Stimulated activated naive CD4-positive, alpha-beta T cell treated with Interleukin-2 at 50 U/mL for 16 hours (primary cell): ENCODE measurements around the gene DCAF17.
"Not testable (repeated sequence)": the region's sequence is repeated elsewhere in the genome, so short reads cannot be mapped to it uniquely, and the experiment has no call there.

ENCODE experiments used
- DNase-seq: peaks from one replicate; lab custom pipeline; 2025; lab: John Stamatoyannopoulos, UW

Gene DCAF17

DNA sequence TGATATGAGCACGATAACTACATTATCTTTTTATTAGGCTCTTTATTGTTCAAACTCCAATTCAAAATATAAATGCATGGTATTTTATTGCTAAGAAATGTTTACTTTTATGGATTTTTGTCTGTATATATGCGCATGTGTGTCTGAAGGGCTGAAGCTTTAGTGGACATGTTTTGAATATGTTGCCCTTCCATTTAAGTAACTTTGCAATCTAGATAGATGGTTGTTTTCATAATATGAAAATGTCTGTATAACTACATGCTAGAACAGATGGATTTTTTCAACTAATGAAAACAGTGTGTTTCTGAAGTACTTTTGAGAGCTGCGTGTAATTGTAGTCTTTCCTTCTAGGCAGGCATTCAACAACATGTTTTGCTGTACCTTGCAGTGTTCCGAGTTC is 18.7 kb downstream of the DCAF17 start:
- no peak for DNase-seq

DNA sequence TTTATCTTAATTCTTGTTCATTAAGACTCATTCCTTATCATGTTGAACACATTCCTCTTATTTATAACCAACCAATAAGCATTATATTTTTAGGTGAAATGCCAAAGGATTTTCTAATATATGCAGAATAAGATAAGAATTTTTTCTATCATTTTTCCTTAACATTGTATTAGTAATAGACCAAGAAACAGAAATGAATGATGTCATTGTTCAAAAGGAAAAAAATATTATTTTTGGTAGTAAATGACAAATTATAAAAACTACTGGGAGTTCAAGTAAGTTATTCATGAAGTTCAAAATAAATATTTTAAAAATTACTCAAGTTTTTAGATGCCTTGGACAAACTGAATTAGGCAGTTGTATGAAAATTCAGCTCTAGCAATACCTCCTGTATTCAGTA is 25.5 kb downstream of the DCAF17 start:
- no peak for DNase-seq

GRCh38 chr2:171460537-171460936 is 26.5 kb downstream of the DCAF17 start:
- no peak for DNase-seq

GRCh38 chr2:171469176-171469575 is 35.1 kb downstream of the DCAF17 start:
- no peak for DNase-seq

DNA sequence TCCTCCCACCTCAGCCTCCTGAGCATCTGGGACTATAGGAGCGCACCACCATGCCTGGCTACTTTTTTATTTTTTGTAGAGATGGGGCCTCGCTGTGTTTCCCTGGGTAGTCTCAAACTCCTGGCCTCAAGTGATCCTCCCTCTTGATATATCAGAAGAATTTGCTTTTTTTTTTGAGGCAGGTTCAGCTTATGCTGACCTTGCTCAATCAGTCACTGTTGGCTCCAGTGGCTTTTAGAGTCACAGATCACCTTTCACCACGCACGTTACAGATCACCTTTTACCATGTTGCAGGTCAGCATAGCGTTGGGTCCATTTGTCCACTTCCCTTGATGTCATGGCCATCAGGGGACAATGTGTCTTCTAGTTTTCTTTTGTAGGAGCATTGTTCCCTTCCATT is 36.1 kb downstream of the DCAF17 start:
- DNase-seq, result no peak

GRCh38 chr2:171475979-171476378 is 42.0 kb downstream of the DCAF17 start:
- DNase-seq, result no peak

DNA sequence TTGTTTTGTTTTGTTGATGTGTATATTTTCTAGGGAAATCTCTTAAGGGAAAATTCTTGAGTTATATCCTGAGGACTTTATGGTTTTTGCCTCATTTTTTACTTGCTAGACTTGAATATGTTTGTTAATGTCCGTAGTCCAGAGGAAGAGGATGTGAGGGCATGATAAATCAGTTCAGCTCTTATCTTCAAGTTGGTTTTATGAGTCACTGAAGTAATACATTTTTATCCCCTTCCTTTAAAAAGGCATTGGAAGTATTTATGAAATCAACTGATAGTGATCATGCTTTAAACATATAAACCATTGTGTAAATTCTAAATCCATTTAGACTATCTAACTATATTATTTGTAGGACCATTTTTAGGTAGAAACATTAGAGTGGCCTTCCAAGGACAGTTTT is 44.3 kb downstream of the DCAF17 start:
- no peak for DNase-seq

DNA sequence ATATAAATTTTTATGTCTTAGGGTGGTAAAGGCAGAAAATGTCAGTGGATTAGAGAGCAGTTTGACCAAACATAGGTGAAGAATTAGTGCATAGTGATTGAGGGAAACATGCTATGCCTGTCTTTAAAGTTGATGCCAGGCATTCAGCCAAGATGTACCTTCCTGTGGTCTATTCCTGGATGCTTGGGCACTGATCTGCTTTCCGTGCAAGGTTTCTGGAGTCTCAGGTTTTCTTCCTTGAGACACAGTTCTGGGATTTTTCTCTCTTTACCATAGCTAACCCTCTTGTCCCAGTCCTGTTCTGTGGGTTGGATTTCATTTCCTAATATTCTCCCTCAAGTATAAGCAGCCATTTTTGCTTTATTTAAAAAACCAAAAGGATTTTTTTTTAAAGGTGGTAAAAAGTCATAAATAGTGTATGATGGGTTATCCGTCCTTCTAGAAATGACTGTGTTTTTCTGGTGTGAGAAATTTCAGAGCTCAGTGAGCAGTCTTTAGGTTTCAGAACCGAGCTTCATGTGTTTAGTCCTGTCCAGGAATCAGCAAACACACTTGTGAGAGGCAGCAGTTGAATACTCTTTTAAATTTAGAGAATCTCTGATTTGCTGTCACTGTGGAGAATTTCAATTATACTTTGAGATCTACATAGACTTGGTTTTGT is 45.3 kb downstream of the DCAF17 start:
- DNase-seq, result no peak

GRCh38 chr2:171480908-171481307 is 46.9 kb downstream of the DCAF17 start:
- DNase-seq, result no peak

GRCh38 chr2:171482308-171482707 is 48.3 kb downstream of the DCAF17 start:
- no peak for DNase-seq

DNA sequence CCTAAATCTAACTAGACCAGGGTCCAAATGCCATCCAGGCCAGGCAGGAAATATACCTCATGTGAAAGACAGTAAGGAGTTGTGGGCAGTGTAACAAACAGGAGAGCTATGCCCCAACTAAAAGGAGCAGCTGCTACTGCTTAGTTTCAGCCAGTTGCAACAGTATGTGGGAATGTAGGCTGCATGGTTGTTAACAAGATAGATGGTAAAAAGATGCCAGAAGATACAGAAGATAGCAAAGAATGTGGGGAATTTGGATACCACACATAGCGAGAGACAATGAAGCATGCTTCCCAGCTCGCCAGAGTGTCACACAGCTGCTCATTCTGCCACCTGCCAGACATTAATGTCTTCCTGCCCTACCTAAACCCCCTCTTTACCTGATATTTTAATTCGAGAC is 48.9 kb downstream of the DCAF17 start:
- DNase-seq, result no peak

DNA sequence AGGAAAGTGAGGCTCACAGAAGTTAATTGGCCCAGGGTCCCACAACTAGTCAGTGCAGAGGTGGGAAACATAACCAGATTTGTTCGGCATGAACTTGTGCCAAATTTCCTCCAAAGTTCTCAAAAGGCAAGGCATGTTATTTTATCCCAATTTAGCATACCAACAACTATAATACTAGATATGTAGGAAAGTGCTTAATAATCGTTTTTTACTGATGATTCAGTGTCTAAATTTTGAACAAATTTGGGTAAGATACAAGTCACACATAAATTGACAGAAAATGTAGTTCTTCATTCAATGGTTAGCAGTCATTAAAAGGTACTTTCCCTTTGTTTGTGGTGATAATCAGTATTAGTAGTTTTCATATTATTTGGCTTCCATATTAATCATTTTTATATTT is 49.8 kb downstream of the DCAF17 start:
- no peak for DNase-seq

DNA sequence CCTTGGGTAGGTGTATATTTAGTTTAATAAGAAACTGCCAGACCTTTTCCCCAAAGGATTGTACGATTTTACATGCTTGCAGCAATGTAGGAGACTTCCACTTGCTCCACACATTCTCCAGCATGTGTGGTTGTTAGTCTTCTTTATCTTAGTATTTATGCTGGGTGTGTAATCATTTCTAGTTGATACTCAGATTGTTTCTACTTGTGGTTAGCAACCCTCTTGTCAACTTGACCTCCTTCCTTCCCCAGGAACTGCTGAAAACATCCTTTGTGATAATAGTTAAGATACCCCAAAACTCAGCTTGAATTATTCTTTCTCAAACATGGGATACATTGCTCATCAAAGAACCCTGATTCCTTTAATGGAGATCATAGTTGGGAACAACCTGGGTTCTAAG is 51.1 kb downstream of the DCAF17 start:
- no peak for DNase-seq

DNA sequence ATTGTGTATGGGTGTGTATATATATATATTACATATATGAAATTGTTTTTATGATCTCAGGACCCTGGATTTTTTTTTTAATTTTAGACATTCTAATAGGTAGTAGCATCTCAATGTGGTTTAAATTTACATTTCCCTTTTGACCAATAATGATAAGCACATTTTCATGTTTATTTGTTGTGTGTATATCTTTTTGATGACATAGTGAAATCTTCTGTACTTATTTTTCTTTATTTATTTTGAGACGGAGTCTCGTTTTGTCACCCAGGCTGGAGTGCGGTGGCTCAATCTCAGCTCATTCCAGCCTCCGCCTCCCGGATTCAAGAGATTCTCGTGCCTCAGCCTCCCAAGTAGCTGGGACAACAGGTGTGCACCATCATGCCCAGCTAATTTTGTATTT is 53.2 kb downstream of the DCAF17 start:
- no peak for DNase-seq

DNA sequence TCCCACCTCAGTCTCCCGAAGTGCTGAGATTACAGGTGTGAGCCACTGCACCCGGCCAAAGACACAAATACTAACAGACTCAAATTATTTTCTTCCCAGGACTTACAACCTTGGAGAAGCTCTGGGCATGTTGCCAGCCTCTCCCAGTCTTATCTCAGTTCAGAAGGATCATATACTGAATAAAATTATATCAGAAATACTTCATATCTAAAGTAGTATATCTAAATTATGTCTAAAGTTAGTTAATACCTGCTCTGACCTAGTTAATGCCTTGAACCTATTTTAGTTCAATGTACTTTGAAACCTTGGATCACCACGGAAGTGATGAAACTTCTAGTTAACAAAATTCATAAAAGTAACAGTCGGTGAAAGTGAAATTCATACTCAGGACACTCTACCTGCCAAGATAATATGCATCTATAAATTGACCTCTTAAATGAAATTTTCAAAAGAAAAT is 53.8 kb downstream of the DCAF17 start:
- DNase-seq, result no peak

GRCh38 chr2:171490577-171490976 is 56.6 kb downstream of the DCAF17 start:
- no peak for DNase-seq

- no peak for DNase-seq
Measured at GRCh38 chr2:171491292-171491691, 57.3 kb downstream of the DCAF17 start.

GRCh38 chr2:171492664-171493063 is 58.6 kb downstream of the DCAF17 start:
- DNase-seq, result no peak

DNA sequence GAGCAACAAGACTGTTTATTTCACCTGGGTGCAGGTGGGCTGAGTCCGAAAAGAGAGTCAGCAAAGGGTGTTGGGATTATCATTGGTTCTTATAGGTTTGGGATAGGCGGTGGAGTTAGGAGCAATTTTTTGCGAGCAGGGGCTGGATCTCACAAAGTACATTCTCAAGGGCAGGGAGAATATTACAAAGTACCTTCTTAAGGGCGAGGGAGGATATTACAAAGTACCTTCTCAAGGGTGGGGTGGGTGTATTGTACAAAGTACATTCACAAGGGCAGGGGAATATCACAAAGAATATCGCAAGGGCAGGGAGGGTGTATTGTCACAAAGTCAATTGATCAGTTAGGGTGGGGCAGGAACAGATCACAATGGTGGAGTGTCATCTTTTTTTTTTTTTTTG is 63.6 kb downstream of the DCAF17 start:
- not testable (repeated sequence) for DNase-seq

DNA sequence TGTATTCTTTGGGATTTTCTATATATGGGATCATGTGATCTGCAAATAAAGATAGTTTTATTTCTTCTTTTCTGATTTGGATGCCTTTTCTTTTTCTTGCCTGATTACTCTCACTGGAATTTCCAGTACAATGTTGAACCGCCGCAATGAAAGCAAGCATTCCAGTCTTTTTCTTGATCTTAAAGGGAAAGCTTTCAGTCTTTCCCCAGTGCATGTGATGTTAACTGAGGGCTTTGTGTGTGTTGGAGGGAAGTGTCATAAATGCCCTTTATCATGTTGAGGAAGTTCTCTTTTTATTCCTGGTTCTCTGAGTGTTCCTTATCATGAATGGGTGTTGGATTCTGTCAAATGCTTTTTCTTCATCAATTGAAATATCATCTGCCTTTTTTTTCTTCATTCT is 71.3 kb downstream of the DCAF17 start:
- no peak for DNase-seq

DNA sequence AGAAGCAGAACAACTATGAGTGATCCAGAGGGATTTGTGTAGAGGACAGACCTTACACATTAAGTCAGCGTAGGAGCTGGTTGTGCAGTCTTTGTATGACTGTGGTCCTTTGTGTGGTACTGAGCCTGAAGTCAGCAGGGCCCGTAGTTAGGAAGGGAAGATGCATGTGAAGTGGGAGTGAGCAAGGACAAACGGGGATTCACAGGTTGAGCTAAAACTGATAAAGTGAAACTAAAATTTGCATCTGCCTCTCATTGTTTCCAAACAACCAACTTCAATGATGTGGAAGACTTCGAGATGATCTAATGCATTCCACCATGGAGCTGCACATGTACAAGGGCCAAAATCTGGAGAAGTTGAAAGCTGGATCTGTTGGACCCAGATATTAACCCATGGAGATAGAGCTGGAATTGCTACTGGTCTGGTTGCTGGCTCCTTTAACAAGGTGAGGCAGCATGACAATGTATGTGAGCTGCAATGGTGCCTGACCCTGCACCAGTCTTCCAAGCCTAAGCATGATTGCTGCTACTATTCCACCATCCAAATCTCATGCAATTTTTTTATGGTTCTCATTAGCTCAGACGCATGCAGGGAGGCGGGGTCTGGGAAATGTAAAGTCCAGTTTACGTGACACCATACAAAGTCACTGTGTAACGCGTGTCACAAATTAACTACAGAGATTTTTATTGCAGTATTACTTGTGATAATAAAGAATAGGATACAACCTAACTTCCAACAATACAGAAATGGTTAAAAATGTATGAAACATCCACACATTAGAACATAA is 76.1 kb downstream of the DCAF17 start:
- no peak for DNase-seq

GRCh38 chr2:171512014-171512413 is 78.0 kb downstream of the DCAF17 start:
- no peak for DNase-seq

- DNase-seq, result no peak
Measured at GRCh38 chr2:171512683-171513195, 78.7 kb downstream of the DCAF17 start.
